Loucy (cell line): ENCODE measurements around the gene ADORA1.

Experiments
- H2AFZ ChIP-seq: fragments of 200-600 bp; sonication (generic); 2 replicates; pipeline ENCODE4 v1.6.0; 2016; ENCODE audit warnings: antibody characterized with exemption, mild to moderate bottlenecking, low read length, moderate library complexity
- H3F3A ChIP-seq: fragments of 200-600 bp; 2 replicates; pipeline ENCODE4 v1.6.0; 2016; ENCODE audit warnings: antibody characterized with exemption, low read depth, mild to moderate bottlenecking
- H3K27me3 ChIP-seq: fragments of 200-600 bp; sonication (generic); 2 replicates; pipeline ENCODE4 v1.6.1; 2014; ENCODE audit warnings: low read length, mild to moderate bottlenecking; ENCODE audit not compliant: insufficient read depth, poor library complexity, severe bottlenecking
- H3K36me3 ChIP-seq: fragments of 200-600 bp; sonication (generic); 2 replicates; pipeline ENCODE4 v1.6.1; 2016; ENCODE audit warnings: low read length; ENCODE audit not compliant: insufficient read depth
- H3K4me1 ChIP-seq: fragments of 200-600 bp; sonication (generic); 2 replicates; pipeline ENCODE4 v1.5.1; 2014; ENCODE audit warnings: low read length, mild to moderate bottlenecking; ENCODE audit not compliant: insufficient read depth, poor library complexity, severe bottlenecking
- H3K4me2 ChIP-seq: fragments of 200-600 bp; sonication (generic); 2 replicates; pipeline ENCODE4 v1.6.0; 2014; ENCODE audit warnings: antibody characterized with exemption, low read length, low read depth, mild to moderate bottlenecking; ENCODE audit not compliant: poor library complexity, severe bottlenecking
- H3K4me3 ChIP-seq: fragments of 200-600 bp; sonication (generic); 2 replicates; pipeline ENCODE4 v1.5.1; 2014; ENCODE audit warnings: low read length, mild to moderate bottlenecking, mixed read lengths; ENCODE audit not compliant: poor library complexity, severe bottlenecking
- H3K79me2 ChIP-seq: fragments of 200-600 bp; sonication (generic); 2 replicates; pipeline ENCODE4 v1.6.1; 2014; ENCODE audit warnings: low read length; ENCODE audit not compliant: insufficient read depth
- H3K9ac ChIP-seq: fragments of 200-600 bp; sonication (generic); 2 replicates; pipeline ENCODE4 v1.6.0; 2014; ENCODE audit warnings: mild to moderate bottlenecking, low read depth, low read length, moderate library complexity; ENCODE audit not compliant: poor library complexity, severe bottlenecking
- H3K9me2 ChIP-seq: fragments of 200-600 bp; sonication (generic); replicated peaks from 2 replicates; pipeline ENCODE4 v1.6.1; 2016; ENCODE audit warnings: low read depth, low read length, mixed read lengths
- H3K9me3 ChIP-seq: fragments of 200-600 bp; sonication (generic); 2 replicates; pipeline ENCODE4 v1.6.1; 2014; ENCODE audit warnings: mild to moderate bottlenecking, antibody characterized with exemption, low read length, low read depth; ENCODE audit not compliant: insufficient read depth
- H4K20me1 ChIP-seq: fragments of 200-600 bp; sonication (generic); 2 replicates; pipeline ENCODE4 v1.6.0; 2014; ENCODE audit warnings: antibody characterized with exemption, low read length, mild to moderate bottlenecking; ENCODE audit not compliant: insufficient read depth, poor library complexity, severe bottlenecking
- CTCF ChIP-seq: fragments of 200-600 bp; sonication (generic); conservative IDR thresholded peaks from 2 replicates; pipeline ENCODE4 v1.5.1; 2014; ENCODE audit warnings: mild to moderate bottlenecking, antibody characterized with exemption, low read length
- EZH2phosphoT487 ChIP-seq: fragments of 200-600 bp; IDR thresholded peaks from 2 replicates; pipeline ENCODE4 v1.6.1; 2018; ENCODE audit warnings: antibody characterized with exemption, mild to moderate bottlenecking, moderate library complexity, borderline replicate concordance

The ADORA1 gene

GRCh38 chr1:203149188-203149840 lies 21.8 kb downstream of the ADORA1 start:
- no peak overlapping the region for H3K4me3 ChIP-seq
- no peak for TF ChIP-seq CTCF
- no peak for TF ChIP-seq EZH2phosphoT487
- no peaks in the 10 kb centered on the region for H3K9me3 ChIP-seq
- no peaks in the 10 kb centered on the region for H3K9me2 ChIP-seq
- H2AFZ ChIP-seq = no peak overlapping the region
- H3K9ac ChIP-seq = no peak overlapping the region
- H3K4me1 ChIP-seq = peaks cover 29% of the 10 kb centered on the region
- no peaks in the 10 kb centered on the region for H3K27me3 ChIP-seq
- no peaks in the 10 kb centered on the region for H3K79me2 ChIP-seq
- H3K36me3 ChIP-seq = no peaks in the 10 kb centered on the region
- no peak overlapping the region for H3K4me2 ChIP-seq
- no peaks in the 10 kb centered on the region for H4K20me1 ChIP-seq
- no peaks in the 10 kb centered on the region for H3F3A ChIP-seq

GRCh38 chr1:203150511-203151297 lies 23.2 kb downstream of the ADORA1 start:
- Histone ChIP-seq H3K9me2 (no peaks in the 10 kb centered on the region), H3K9me3 (no peaks in the 10 kb centered on the region), H2AFZ (no peak overlapping the region), H4K20me1 (no peaks in the 10 kb centered on the region), H3K79me2 (no peaks in the 10 kb centered on the region), H3K4me2 (no peak overlapping the region), H3K4me1 (peaks cover 29% of the 10 kb centered on the region), H3K36me3 (no peaks in the 10 kb centered on the region), H3K27me3 (no peaks in the 10 kb centered on the region), H3F3A (no peaks in the 10 kb centered on the region), H3K4me3 (no peak overlapping the region), H3K9ac (no peak overlapping the region)
- TF ChIP-seq EZH2phosphoT487 (no peak), CTCF (no peak)

- TF ChIP-seq EZH2phosphoT487 = no peak
- TF ChIP-seq CTCF = no peak
- no peaks in the 10 kb centered on the region for H3K9me3 ChIP-seq
- no peaks in the 10 kb centered on the region for H3K27me3 ChIP-seq
- no peak overlapping the region for H2AFZ ChIP-seq
- peaks cover 29% of the 10 kb centered on the region for H3K4me1 ChIP-seq
- no peak overlapping the region for H3K4me2 ChIP-seq
- H3K36me3 ChIP-seq = no peaks in the 10 kb centered on the region
- H3F3A ChIP-seq = no peaks in the 10 kb centered on the region
- no peaks in the 10 kb centered on the region for H4K20me1 ChIP-seq
- H3K79me2 ChIP-seq = no peaks in the 10 kb centered on the region
- no peak overlapping the region for H3K9ac ChIP-seq
- H3K4me3 ChIP-seq = no peak overlapping the region
- no peaks in the 10 kb centered on the region for H3K9me2 ChIP-seq
These were observed 24.0 kb downstream of the ADORA1 start for GRCh38 chr1:203151362-203152157.
